Measurements from ENCODE around the gene HMOX1.
"Not testable (repeated sequence)": the region's sequence is repeated elsewhere in the genome, so short reads cannot be mapped to it uniquely, and the experiment has no call there.

The HMOX1 gene

DNA sequence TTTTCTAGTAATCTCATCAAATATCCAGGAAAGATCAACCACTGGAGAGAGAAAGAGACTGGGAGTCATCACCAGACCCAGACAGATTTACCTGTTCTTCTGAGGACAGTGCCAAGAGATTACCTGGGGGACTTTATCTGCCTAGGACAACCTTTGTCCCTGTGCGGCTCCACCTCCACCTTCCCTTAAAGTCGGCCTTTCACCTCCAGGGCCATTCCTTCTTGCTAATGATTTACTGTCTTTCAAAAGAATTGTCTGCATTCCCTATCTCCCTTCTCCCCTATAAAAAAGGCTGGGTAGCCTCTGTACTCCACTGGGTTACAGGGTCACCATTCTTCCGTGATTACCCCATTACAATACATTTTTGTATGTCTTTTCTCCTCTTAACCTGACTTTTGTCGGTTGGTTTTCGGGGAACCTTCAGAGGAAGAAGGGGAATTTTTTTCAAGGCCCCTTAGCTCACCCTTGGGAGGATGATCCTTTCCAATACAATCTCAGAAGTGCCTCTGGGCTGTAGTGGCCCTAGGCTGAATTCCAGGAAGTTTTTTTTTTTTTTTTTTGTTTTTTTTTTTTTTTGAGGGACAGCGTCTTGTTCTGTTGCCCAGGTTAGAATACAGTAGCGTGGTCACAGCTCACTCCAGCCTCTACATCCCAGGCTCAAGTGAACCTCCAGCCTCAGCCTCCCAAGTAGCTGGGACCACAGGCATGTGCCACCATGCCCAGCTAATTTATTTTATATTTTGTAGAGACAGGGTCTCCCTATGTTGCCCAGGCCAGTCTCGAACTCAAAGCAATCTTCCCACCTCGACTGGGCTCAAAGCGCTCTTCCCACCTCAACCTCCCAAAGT, 1.5 kb upstream of the HMOX1 start:
- no peak for TF ChIP-seq POLR2A (IDR thresholded peaks at IDR 0.05; ENCODE audit: low read depth, low read length)
- FAIRE-seq = no peak
- no peak for DNase-seq (ENCODE audit: insufficient read length, low spot score)

DNA sequence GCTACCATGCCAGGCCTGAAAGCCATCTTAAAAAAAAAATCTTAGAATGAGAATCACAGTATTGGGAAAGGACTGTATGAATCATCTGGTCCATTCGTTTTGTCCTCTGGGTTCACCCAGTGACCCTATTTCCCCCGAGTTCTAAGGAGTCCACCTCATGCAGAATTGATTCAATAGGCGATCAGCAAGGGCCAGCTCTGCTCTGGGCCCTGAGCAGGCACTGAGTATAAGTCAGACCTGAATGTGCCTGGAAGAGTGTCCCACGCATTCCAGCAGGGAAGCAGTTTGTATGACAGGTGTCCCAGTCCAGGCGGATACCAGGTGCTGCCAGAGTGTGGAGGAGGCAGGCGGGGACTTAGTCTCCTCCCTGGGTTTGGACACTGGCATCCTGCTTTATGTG, 883 bp upstream of the HMOX1 start:
- FAIRE-seq (no peak), DNase-seq (ENCODE audit: insufficient read length, low spot score) (no peak)
- TF ChIP-seq POLR2A (IDR thresholded peaks at IDR 0.05; ENCODE audit: low read depth, low read length) = no peak

DNA sequence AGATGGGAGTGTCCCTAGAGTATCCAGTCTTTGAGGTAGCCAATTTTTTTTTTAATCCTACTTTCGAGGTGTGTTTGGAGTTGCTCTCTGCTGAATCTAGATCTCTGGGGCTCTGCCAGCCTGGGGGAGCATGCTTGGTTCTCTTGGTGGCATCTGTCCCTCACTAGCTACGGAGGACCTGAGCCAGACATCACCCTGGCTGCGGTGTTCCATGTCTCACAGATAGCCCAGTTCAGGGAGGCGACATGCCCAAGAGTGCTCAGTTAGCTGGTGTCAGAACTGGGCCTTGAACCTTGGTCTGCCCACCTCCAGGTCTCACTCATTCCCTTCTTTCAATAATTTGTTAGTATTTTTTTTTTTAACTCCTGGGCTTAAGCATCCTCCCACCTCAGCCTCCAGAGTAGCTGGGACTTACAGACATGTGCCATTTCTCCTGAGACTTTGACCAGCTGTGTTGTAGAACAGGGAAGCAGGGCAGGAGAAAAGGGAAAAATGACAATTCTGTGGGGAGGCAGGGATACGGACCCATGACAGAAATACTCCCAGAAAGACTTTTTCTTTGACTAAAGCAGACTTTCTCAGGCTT, 621 bp downstream of the HMOX1 start:
- no peak for TF ChIP-seq POLR2A (IDR thresholded peaks at IDR 0.05; ENCODE audit: low read depth, low read length)
- DNase-seq (ENCODE audit: insufficient read length, low spot score) (no peak), FAIRE-seq (no peak)

DNA sequence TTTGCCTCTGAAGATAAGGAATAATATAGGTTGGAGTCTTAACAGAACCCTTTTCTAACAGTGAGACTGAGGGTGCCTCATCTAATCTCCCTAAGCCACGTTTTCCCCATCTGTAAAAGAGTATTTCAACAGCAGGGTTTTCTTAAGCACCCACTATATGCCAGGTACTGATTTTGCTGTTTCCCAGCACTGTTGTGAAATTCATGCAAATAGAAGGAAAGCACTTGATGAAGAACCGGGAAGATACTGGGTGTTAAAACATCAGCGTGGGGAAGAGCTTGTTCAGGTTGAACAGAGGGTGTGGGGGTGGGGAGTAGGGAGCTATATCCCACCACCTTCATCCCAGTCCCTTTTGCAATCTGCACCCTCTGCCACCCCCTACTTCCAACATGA, 2.8 kb downstream of the HMOX1 start:
- no peak for TF ChIP-seq POLR2A (IDR thresholded peaks at IDR 0.05; ENCODE audit: low read depth, low read length)
- no peak for DNase-seq (ENCODE audit: insufficient read length, low spot score)
- FAIRE-seq = no peak

DNA sequence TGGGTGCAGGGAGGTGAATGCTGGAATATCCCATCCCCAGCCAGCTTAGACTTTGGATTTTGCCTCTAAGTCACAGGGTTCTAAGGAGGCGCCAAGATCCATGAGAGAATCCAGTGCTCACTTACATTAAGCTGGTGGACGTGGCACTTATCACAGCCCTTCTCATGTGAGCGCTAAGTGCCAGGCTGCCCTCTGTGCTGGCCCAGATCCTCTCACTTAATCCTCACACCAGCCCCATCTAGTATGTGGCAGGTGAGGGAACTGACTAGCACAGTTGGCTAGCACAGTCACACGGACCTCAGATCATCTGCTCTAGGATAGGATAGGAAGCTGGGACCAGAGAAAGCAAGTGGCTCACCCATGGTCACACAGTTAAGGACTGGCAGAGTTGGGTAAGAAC, 3.6 kb downstream of the HMOX1 start:
- FAIRE-seq (no peak), DNase-seq (ENCODE audit: insufficient read length, low spot score) (no peak)
- no peak for TF ChIP-seq POLR2A (IDR thresholded peaks at IDR 0.05; ENCODE audit: low read depth, low read length)

DNA sequence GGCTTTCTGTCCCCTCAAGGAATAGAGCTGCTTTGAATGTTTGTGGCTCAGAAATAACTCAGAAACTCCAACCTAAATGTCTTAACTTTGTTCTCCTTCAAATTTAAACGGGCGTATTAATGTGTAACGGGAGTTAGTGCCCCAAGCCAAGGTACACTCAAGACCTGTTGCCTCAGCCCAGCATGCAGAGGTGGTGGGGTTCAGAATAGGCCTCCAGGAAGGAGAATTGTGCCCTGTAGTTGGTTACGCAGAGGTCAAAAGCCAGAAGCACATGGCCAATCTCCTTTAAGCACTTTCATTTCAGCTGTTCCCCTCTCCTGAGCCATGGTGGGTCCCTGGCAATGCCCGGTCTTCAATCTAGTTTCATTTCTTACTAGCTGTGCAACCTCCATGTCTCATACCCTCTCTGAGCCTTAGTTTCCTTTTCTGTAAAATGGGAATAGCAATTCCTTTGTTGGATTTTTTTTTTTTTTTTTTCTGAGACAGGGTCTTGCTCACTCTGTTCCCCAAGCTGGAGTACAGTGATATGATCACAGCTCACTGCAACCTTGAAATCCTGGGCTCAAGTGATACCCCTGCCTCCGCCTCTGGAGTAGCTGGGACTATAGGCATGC, 4.2 kb downstream of the HMOX1 start:
- FAIRE-seq (no peak), DNase-seq (ENCODE audit: insufficient read length, low spot score) (no peak)
- no peak for TF ChIP-seq POLR2A (IDR thresholded peaks at IDR 0.05; ENCODE audit: low read depth, low read length)

DNA sequence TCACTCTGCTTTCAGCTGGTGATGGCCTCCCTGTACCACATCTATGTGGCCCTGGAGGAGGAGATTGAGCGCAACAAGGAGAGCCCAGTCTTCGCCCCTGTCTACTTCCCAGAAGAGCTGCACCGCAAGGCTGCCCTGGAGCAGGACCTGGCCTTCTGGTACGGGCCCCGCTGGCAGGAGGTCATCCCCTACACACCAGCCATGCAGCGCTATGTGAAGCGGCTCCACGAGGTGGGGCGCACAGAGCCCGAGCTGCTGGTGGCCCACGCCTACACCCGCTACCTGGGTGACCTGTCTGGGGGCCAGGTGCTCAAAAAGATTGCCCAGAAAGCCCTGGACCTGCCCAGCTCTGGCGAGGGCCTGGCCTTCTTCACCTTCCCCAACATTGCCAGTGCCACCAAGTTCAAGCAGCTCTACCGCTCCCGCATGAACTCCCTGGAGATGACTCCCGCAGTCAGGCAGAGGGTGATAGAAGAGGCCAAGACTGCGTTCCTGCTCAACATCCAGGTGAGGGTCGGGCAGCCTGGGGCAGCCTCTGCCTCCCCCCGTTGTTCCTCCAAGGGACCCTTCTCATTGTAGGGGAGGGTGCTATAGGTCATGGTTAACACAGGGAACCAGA, 5.9 kb downstream of the HMOX1 start:
- FAIRE-seq = no peak
- no peak for TF ChIP-seq POLR2A (IDR thresholded peaks at IDR 0.05; ENCODE audit: low read depth, low read length)
- no peak for DNase-seq (ENCODE audit: insufficient read length, low spot score)

DNA sequence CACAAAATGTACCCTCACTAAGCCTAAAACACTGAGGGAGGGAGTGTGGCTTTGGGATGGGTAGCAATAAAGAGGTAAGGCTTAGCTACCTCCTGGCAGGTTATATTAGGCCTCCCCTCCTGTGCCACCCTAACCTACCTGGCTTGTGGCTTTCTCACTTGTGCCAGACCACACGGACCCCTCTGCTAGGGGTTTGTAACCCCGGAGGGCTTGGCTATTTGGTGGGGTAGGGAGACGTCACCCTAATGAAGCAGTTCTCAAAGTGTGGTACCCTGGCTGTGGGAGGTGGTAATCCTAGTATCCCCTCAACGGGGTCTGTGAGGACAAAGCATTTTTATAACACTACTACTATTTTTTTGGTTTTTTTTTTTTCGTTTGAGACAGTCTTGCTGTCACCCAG, 10.0 kb downstream of the HMOX1 start:
- DNase-seq (ENCODE audit: insufficient read length, low spot score) (no peak), FAIRE-seq (no peak)
- no peak for TF ChIP-seq POLR2A (IDR thresholded peaks at IDR 0.05; ENCODE audit: low read depth, low read length)

DNA sequence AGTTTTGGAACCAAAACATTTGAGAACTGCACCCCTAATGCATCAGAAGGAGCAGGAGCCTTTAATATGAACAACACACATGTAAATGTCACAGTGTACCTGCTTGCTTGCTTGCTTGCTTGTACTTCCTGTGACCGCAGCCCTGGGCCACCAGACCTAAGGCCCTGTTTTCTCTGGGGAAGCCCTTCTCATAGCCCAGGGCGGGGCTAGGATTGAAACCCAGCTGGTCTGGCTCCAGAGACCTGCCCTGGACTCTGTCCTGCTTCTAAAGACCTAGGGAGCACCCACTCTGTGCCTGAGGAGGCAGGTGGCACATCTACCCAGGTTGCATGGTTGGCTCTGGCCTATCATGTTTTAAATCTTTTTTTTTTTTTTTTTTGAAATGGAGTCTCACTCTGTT, 11.5 kb downstream of the HMOX1 start:
- DNase-seq (ENCODE audit: insufficient read length, low spot score) (no peak), FAIRE-seq (no peak)
- TF ChIP-seq POLR2A (IDR thresholded peaks at IDR 0.05; ENCODE audit: low read depth, low read length) = no peak

DNA sequence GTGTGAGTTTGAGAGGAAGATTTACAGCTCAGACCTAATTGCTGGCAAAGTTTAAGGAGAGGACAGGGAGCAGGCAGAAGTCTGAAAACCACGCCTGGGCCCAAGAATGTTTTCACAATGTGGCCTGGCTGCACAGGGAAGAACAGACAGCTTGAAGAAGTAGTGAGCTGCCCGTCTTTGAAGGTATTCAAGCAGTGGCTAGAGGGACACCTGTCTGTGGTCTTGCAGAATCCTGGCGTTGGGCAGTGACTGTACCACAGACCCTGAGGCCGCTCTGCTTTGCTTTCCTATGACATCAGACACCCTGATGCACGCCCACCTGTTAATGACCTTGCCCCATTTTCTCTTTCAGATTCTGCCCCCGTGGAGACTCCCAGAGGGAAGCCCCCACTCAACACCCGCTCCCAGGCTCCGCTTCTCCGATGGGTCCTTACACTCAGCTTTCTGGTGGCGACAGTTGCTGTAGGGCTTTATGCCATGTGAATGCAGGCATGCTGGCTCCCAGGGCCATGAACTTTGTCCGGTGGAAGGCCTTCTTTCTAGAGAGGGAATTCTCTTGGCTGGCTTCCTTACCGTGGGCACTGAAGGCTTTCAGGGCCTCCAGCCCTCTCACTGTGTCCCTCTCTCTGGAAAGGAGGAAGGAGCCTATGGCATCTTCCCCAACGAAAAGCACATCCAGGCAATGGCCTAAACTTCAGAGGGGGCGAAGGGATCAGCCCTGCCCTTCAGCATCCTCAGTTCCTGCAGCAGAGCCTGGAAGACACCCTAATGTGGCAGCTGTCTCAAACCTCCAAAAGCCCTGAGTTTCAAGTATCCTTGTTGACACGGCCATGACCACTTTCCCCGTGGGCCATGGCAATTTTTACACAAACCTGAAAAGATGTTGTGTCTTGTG, 12.5 kb downstream of the HMOX1 start:
- DNase-seq (ENCODE audit: insufficient read length, low spot score) = no peak

DNA sequence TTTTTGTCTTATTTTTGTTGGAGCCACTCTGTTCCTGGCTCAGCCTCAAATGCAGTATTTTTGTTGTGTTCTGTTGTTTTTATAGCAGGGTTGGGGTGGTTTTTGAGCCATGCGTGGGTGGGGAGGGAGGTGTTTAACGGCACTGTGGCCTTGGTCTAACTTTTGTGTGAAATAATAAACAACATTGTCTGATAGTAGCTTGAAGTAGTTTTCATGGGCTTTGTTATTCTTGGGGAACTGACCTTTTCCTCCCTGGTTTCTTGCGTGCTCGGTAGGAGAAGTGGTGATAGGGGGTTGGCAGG, 13.1 kb downstream of the HMOX1 start:
- no peak for TF ChIP-seq POLR2A (IDR thresholded peaks at IDR 0.05; ENCODE audit: low read depth, low read length)
- no peak for FAIRE-seq
- DNase-seq (ENCODE audit: insufficient read length, low spot score) = no peak

More for the DNA sequence above, 12.5 kb downstream of the HMOX1 start:
- no peak for FAIRE-seq
- no peak for TF ChIP-seq POLR2A (IDR thresholded peaks at IDR 0.05; ENCODE audit: low read depth, low read length)

DNA sequence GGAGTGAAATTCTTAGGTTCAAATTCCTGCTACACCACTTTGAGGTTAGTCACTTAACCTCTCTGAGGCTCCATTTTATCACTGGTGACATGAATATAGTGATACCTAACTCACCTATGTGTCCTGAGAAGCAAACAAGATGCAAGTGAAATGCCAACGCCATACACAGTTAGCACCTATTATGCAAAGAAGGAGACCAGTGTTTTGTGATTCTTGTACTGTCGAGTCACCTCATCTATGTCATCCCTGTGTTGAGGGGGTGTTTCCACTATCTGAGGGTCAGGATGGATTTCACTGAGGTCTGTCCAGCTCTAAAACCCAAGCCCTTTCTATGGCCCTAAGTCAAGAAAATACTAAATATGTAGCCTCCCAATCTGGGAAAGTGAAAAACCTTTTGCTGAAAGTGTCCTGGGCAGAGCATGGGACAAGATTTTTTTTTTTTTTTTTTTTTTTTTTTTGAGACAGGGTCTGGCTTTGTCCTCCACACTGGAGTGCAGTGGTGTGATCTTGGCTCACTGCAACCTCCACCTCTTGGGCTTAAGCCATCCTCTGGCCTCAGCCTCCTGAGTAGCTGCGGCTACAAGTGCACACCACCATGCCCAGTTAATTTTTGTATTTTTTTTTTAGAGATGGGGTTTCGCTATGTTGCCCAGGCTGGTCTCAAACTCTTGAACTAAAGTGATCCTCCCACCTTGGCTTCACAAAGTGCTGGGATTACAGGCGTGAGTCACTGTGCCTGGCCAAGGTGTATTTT, 14.1 kb downstream of the HMOX1 start:
- DNase-seq (ENCODE audit: insufficient read length, low spot score) (no peak), FAIRE-seq (no peak)
- TF ChIP-seq POLR2A (IDR thresholded peaks at IDR 0.05; ENCODE audit: low read depth, low read length) = no peak

DNA sequence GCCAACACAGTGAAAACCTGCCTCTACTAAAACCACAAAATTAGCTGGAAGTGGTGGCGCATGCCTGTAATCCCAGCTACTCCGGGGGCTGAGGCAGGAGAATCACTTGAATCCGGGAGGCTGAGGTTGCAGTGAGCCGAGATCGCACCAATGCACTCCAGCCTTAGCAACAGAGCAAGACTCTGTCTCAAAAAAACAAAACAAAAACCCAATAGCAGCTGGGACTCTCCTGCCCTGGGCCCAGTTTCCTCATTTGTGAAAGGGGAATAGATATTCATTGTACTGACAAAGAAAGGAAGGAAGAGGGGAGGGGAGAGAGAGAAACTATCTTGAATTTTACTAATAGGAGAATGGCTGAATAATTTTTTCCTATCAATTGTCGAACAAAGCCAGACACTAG, 15.7 kb downstream of the HMOX1 start:
- not testable (repeated sequence) for FAIRE-seq; DNase-seq (ENCODE audit: insufficient read length, low spot score)
